OCI-LY3 (cell line): Measurements from ENCODE around the gene INF2.

Experiments used
- CTCF ChIP-seq: fragments of 200-600, 300-600 bp; sonication (generic); IDR thresholded peaks from 2 replicates; pipeline ENCODE4 v1.5.1; 2014; ENCODE audit warnings: antibody characterized with exemption, low read length, low read depth
- EZH2phosphoT487 ChIP-seq: fragments of 200-600 bp; shearing (Covaris generic); IDR thresholded peaks from 2 replicates; pipeline ENCODE4 v1.6.1; 2018; ENCODE audit warnings: antibody characterized with exemption, mixed run types, low read depth

- no peak for TF ChIP-seq CTCF
- TF ChIP-seq EZH2phosphoT487, result no peak
Observed at GRCh38 chr14:104691546-104692260, 2.3 kb downstream of the INF2 start.
